HG02852 (cell line): ENCODE measurements around the gene TTLL13.
A peak's percentile ranks its signal among the peaks of the same experiment; 100 is the strongest.

Experiments
- ATAC-seq: cut with Tn5 transposase; IDR thresholded peaks from one replicate; pipeline ENCODE4 v1.9.1; 2021; ENCODE audit warnings: mild to moderate bottlenecking, moderate library complexity; ENCODE audit not compliant: unreplicated experiment

Gene TTLL13

DNA sequence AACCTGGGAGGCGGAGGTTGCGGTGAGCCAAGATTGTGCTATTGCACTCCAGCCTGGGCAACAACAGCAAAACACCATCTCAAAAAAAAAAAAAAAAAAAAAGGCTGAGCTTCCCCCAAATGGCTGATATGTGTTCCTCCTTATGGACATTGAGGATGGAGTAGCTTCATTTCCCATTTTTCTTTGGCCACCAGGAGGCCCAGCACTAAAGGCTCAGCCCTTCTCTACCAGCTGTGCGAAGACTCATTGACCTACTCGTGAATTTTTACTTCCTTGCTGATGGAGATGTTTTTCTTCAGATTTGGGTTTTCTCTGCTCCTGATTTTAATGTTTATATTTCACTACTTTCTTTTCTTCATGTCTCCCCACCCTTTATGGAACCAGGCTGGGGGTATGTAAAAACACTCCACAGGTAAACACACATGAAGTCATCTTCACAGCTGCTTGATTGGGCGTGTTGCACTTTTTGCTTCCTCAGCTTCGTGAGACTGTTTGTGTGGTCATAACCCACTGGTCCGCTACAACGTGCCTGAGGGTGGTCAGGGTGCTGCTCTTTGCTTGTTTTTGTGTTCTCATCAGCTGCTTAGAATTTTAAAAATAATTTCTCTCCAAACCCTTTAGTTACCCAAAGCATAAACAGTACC, 34.7 kb upstream of the TTLL13 start:
- no peak for ATAC-seq

DNA sequence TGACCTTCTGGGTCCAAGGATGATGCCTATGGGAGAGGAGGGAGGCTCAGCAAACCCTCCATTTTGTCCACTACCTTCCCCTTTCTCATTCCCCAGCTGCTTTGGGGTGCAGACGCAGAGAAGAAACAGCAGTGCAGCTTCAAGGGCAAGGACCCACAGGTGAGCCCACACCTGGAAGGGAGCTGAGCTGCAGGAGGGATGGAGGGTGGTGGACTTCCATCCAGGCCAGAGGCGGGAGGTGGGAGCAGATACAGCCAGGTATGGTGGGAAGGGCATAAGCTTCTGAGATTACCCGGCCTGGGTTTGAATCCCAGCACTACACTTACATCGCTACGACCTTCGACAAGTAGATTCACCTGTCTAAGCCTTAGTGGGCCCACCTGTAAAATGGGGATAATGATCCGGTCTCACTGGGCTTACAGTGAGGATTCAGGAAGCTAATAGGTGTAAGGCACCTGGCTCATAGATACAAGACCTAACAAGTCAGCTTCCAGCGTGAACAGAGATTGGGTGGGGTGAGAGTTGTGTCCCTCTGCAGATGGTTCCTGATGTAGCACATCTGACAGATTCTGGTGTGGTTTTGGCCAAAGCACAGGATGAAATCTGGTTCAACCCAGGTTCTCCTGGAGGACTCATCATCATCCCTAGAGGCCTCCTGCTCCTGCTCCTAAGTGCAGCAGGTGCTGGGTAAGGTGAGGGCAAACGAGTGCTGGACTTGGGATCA, 31.5 kb upstream of the TTLL13 start:
- no peak for ATAC-seq

DNA sequence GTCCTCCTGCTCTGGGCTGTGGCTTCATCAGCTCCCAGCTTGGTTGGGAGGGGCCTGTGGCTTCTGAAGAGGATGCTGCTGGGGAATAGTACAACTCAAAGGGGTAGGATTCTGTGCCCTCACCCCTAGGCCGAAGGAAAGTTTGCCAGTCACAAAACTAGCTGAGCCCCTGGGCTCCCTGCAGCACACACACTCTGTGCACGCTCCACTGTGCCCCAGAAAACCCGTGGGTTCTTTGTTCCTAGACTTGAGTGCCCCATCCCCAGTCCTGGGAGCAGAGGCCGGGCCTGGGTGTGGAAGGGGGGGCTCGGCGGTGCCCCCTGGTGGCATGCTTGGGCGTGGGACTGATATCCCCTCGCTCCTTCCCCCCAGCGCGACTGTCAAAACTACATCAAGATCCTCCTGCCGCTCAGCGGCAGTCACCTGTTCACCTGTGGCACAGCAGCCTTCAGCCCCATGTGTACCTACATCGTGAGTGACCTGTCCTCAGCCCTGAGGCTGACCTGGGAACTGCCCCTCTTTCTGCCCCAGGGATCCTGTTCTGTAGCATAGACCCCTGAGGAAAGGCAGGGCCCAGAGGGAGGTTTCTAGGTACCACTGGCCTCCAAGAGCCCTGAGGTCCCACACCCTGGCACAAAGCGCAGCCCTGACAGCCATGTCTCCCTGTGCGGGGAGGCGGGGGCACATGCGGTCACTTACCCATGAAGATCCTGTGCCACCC, 29.8 kb upstream of the TTLL13 start:
- no peak for ATAC-seq

- no peak for ATAC-seq
Observed at GRCh38 chr15:90221246-90221900, 28.0 kb upstream of the TTLL13 start.

DNA sequence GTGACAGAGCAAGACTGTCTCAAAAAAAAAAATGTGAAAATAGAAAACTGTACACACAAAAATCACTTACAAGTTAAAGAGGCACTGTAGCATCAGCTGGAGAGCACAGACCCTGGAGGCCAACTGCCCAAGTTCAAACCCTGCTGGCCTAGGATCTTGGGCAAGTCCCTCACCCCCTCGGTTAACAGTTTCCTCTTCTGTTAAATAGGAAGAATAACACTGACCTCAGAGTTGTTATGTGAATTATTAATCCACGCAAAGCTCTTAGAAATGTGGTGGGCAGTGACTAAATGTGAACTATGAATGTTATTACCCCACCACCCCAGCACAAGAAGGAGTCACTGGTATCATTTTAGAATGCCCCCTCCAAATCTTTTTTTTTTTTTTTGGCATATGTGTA, 26.8 kb upstream of the TTLL13 start:
- ATAC-seq: no peak

DNA sequence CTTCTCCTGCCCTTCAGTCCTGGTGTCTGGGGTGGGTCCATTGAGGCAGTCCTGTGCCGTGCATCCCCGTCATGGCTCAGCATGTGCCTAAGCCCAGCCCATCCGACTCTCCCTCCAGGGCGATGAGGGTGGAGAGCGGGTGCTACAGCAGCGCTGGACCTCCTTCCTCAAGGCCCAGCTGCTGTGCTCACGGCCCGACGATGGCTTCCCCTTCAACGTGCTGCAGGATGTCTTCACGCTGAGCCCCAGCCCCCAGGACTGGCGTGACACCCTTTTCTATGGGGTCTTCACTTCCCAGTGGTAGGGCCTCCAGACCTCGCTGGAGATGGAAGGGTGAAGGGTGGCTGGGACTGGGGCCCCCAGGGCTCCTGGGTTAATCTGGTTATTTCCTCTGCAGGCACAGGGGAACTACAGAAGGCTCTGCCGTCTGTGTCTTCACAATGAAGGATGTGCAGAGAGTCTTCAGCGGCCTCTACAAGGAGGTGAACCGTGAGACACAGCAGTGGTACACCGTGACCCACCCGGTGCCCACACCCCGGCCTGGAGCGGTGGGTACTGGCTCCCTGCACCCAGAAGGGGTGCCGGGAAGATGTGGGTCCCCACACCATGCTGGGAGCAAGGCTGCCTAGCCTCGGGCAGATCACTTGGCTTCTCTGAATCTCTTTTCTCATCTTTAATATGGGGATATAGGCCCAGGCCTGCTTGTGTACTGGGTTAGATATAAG, 25.8 kb upstream of the TTLL13 start:
- no peak for ATAC-seq

GRCh38 chr15:90225047-90225446, 24.3 kb upstream of the TTLL13 start:
- ATAC-seq: no peak

DNA sequence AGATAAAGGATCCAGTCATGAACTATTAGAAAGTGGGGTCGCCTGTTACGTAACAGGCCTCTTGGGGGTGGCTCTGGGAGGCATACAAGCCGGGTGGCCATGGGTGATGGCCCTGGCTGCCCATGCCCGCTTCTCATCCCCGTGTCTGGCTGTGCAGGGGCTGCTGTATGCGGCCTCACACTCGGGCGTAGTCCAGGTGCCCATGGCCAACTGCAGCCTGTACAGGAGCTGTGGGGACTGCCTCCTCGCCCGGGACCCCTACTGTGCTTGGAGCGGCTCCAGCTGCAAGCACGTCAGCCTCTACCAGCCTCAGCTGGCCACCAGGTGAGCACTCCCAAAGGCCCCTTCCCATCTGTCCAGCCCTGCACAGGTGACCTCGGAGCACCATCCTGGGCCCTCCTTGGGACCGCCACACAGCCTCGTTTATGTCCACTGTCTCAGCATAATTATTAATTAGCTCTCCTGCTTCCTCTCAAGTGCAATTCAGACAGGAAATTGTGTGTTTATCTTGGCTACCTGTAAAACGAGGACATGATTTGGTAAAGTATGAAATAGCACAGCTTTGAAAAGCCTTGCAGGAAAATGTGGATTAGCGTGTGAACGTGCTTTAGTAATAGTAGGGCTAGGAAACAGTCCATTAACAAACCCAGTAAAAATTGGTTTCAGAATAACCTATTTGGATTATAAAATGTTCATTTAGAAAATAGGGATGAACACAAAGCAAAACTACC, 23.7 kb upstream of the TTLL13 start:
- ATAC-seq: no peak

DNA sequence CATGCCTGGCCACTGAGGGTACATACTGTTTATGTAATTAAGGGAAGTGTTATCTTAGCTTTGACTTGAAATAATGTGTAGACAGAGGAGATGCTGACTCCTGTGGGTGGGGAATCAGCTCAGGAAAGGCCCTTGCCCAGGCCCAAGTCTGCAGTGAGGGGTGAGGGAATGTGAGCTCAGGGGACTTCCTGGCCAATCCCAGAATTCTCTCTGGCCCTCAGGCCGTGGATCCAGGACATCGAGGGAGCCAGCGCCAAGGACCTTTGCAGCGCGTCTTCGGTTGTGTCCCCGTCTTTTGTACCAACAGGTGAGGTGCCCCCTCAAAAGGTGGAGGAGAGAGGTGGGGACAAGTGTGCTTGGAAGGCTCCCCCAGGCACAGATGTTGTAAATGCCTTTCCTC, 22.0 kb upstream of the TTLL13 start:
- ATAC-seq: no peak

- ATAC-seq: no peak
Observed at GRCh38 chr15:90227816-90228772, 21.3 kb upstream of the TTLL13 start.

GRCh38 chr15:90228960-90229359, 20.4 kb upstream of the TTLL13 start:
- no peak for ATAC-seq

GRCh38 chr15:90230071-90230494, 19.3 kb upstream of the TTLL13 start:
- no peak for ATAC-seq

DNA sequence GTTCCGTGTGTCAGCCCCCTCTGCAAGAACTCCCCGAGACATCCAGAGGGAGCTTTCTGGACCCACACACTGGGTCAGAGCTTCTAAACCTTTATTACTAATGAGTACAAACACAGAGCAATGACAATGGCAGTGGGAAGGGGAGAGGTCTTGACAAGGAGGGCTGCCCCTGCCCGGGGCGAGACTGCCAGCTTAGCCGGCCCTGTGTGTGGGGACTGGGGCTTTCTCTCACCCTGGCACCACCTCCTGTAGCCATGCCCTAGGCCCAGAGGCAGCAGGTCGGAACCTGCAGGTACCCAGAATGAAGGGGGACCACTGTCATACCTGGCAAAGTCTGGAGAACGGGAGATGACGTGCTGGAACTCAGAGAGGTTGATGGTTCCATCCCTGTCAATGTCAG, 18.7 kb upstream of the TTLL13 start:
- no peak for ATAC-seq

GRCh38 chr15:90231028-90232017, 18.0 kb upstream of the TTLL13 start:
- ATAC-seq: no peak

DNA sequence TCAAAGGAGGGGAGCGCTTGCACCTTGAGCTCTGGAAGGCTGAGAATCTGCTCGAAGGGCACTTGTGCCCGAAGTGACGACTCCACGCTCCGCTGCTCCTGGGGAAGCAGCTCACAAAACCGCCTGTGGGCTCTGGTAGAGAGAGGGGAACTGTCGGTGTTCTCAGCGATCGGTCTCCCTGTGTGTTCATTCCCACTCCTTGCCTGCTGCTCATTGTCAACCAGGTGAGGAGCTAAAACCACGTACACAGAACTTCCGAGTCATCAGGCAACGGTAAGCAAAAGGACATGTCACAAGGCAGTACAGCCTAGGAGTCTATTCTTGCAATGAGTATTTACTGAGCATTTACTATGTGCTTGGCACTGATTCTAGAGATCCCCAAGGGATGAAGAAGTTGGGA, 17.2 kb upstream of the TTLL13 start:
- ATAC-seq: no peak

GRCh38 chr15:90232941-90233386, 16.4 kb upstream of the TTLL13 start:
- no peak for ATAC-seq

- peak; percentile 92 for ATAC-seq
Observed at GRCh38 chr15:90233387-90234095, 15.8 kb upstream of the TTLL13 start, which contains the start of gene CIB1. CIB1 (minus strand) TSS chr15:90233941; CDS start chr15:90233885, 56 bp downstream.
